Frontal cortex (tissue), 4 donors: ENCODE results near the gene GNAZ. TPM values are rescaled to one million over a fixed set of nuclear protein-coding genes. Genes with fewer than 3 reads are reported as not detected.

Experiments
- DNase-seq, 2 donors: peaks; one replicate each; pipeline ENCODE4 v3.0.0; 2012; ENCODE audit warnings: low spot score in 2 of 2
- FAIRE-seq: peaks from 2 replicates; lab custom pipeline; 2012; peaks lifted over from hg19 to GRCh38; lab: Jason Lieb, UNC
- total RNA-seq: library from RNA; depleted of rRNA; stranded (reverse); fragments of >200 nt; gene quantifications from one replicate; pipeline ENCODE4 v1.2.3, GENCODE V29; 2014
- donor health status: control.
- donor health status: control.
- donor health status: control.

Gene GNAZ
- total RNA-seq, 1 donor from 2014 or later, result 183 TPM

GRCh38 chr22:23102002-23102655 lies 31.8 kb downstream of the GNAZ start:
- FAIRE-seq (no peak), DNase-seq (no peak)

DNA sequence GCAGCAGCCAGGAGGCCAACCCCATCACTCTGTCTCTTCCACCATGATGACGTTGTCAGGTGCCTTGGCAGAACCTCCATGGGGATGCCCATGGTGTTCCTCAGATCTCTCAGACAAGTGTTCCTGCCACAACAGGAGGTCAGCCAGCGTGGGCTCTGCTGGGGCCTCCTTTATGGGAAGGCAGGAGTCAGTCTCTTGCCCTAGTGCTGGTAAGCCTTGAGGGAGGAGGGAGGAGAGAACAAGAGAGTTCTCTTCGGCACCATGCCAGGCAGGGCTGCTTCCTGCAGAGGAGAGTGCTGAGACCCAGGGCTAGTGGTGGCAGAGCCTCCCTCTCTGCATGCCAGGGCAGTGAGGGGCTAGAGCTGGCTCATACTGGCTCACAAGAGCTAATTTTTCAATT lies 32.5 kb downstream of the GNAZ start:
- no peak for FAIRE-seq

GRCh38 chr22:23103199-23103954 lies 33.1 kb downstream of the GNAZ start:
- FAIRE-seq (no peak), DNase-seq (no peak)

More for the DNA sequence above, 32.5 kb downstream of the GNAZ start:
- no peak for DNase-seq

- FAIRE-seq, result no peak
- DNase-seq, result no peak
These were observed 34.1 kb downstream of the GNAZ start for GRCh38 chr22:23104187-23104971.

DNA sequence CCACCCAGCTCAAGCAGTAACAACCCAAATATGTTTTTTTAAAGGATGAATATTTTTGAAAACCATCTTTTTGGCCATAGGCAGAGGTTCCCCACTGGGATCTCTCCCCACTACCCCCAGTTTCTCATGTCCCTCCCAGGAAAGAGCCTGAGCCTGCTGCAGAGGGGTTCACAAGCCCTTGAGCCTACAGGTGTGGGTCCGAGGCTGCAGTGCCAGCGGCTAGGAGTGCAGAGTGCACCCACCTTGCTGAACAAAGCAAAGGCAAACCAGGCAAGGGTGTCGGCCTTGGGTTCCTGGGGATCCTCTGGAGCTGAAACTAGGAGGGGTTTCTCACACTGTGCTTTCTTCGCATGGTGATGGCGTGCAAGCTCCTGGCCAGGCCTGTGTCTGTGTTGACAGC lies 35.0 kb downstream of the GNAZ start:
- DNase-seq, result no peak
- FAIRE-seq, result no peak

- FAIRE-seq, result no peak
- DNase-seq, result no peak
These were observed 35.6 kb downstream of the GNAZ start for GRCh38 chr22:23105919-23106318.

DNA sequence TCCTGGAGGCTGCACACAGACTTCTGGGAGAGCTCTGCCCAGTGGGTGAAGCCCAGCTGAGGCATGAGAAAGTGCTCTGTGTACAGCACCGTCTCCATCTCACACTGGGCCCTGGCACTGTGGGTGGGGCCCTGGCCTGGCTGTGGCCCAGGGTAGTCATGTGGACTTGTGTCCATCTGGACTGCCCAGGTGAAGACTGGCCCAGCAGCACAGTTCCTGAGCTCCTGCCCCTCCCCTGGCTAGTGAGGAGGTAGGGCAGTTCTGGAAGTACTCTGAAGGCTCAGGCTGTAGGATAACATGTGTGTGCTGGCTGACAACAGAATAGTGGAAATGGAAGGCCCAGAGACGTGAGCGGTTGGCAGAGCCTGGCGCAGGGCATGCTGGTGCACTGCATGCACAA lies 36.0 kb downstream of the GNAZ start:
- FAIRE-seq (no peak), DNase-seq (no peak)

GRCh38 chr22:23106906-23107367 lies 36.6 kb downstream of the GNAZ start:
- DNase-seq (no peak), FAIRE-seq (no peak)

- FAIRE-seq, result no peak
- no peak for DNase-seq
These were observed 37.3 kb downstream of the GNAZ start for GRCh38 chr22:23107487-23108248.

DNA sequence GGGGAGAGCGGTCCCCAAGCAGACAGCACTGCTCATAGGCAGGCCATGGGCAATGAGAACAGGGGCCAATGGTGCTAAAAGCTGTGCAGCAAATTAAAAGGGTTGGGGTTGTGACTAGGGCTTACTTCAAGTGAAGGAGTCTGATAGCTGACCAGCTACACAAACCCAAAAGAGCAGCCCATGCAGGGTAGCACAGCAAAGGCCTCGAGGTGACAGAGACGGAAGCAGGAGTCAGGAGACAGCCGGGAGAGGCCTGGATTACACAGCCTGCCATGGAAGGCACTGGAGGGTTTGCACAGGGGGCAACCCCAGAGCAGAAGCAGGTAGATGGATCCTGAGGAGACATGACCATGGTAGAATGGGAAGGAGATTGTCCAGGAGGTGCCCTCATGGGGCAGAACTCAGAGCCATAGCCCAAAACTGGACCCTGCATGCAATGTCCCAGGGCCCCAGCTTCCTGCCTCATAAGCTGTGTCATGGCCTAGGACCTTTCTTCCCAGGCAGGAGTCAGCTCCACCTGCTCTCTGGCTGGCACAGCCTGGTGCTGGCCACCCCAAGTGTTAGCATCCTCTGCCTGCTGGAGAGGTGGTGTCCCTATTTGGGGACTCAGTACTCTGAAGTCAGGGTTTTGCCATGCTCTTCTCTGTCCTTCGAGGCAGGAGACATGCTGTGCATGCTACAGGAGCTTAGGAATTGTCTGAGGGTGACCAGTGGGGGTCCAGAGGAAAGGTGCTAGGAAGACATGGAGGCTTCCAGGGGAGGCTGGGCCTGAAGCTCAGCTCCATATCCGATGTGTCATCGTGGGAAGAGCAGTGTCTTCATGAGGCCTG lies 38.1 kb downstream of the GNAZ start:
- FAIRE-seq, result no peak
- DNase-seq, result no peak

DNA sequence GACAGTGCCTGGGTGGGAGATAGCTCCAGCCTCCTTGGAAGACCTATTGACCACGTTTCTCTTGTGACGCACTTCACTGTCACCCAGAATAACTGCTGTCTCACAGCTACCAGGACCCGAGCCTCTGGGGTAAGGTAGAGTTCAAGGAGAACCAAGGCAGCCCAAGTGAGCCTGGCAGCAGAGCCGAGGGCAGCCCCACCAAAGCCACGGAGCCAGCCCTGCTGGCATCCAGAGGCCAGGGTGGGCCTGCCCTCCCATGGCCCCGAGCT lies 38.7 kb downstream of the GNAZ start:
- no peak for FAIRE-seq
- no peak for DNase-seq

DNA sequence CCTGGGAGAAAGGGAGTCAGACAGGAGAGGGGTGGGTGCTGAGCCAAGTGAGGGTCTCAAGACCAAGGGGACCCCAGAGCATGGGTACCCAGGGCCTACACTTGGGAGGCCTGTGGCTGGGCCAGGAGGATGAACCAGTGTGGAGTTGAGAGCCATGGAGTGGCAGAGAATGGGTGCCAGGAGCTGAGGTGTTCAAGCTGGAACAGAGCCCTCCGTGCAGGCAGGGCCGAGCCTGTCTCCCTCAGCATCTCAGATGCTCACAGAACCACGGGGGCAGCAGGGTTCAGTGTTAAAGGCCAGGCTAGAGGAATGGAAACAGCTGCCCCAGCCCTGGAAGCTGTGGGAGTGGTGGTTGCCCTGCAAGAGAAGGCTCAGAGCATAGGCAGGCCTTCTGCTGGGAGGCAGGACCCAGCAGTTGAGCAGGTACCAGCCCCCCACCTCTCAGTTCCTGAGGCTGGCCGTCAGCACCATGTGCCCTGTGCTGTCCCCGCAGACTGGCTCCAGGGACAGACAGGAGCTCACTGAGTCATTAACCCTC lies 39.2 kb downstream of the GNAZ start:
- no peak for FAIRE-seq

DNA sequence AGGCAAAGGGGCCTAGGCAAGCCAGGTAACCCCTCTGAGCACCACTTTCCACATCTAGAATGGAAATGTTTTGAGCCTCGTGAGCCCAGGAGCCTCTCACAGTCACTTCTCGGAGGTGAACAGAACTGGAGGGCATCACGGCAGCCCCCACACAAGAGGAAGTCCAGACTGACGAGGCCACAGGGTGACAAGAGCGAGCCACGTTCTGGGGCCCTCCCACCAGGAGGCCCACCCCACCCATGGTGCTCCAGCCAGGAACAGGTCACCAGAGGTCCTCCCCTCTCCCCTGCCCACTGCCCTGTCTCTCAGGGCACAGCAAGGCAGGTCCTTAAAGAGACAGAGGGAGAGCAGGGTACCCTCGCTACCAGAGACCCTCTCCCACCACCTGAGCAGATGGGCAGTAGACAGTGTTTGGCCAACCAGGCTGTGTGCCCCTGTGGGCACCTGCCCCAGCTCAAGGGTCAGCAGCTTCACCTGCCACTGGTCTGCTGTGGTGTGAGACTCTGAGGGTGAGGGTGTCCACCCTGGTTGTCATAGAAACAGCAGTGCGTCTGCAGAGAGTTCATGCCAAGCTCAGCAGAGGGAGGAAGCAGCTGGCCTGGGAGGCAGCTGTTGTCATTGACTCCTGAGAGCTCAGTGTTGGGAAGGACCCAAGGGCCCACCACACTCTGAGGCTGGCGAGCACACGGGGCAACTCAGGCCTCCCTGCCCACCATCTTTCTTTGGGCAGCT lies 40.0 kb downstream of the GNAZ start:
- no peak for DNase-seq
- no peak for FAIRE-seq

More for the DNA sequence above, 39.2 kb downstream of the GNAZ start:
- no peak for DNase-seq

DNA sequence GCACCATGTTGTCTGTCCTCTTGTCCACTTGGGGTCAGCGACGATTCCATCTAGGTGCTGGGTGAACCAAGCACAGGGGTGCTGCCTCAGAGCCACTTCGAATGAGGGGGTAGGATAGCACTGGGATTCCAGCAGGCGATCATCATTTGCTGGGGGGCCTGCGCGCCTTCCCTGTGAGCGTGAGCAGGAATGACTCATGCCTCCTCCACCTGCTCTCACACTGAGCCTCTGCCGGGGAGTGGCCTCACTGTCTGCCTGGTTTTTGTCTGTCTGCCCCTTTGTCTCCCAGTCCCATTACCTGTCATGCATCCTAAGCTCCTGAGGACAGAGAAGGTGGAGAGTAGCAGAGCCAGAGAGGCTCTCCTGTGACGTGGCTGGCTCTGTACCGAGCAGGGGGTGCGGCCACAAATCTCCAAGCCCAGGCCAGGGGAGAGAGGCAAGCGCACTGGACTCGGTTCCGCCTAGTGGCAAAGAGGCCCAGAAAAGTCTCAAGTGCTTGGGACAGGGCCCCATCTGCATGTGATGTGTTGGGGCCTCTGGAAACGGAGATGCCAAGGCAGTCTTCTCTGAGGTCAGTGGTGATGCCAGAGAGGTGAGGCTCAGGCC lies 40.7 kb downstream of the GNAZ start:
- DNase-seq, result no peak
- FAIRE-seq, result no peak

GRCh38 chr22:23112472-23113012 lies 42.2 kb downstream of the GNAZ start:
- FAIRE-seq, result no peak
- no peak for DNase-seq

GRCh38 chr22:23113067-23113846 lies 42.9 kb downstream of the GNAZ start:
- DNase-seq (no peak), FAIRE-seq (no peak)
